ENCODE data around the gene TUBGCP4.
A peak's percentile ranks its signal among the peaks of the same experiment; 100 is the strongest.

Gene TUBGCP4

GRCh38 chr15:43406189-43406588, 35.3 kb downstream of the TUBGCP4 start:
- no peak for FAIRE-seq

- no peak for FAIRE-seq
These were observed 35.9 kb downstream of the TUBGCP4 start for GRCh38 chr15:43406808-43407207.

GRCh38 chr15:43408789-43409188, 37.9 kb downstream of the TUBGCP4 start:
- FAIRE-seq = no peak

GRCh38 chr15:43410572-43411214, 39.8 kb downstream of the TUBGCP4 start:
- FAIRE-seq = no peak

GRCh38 chr15:43412096-43412495, 41.2 kb downstream of the TUBGCP4 start:
- FAIRE-seq = no peak

- FAIRE-seq = no peak
These were observed 43.3 kb downstream of the TUBGCP4 start for GRCh38 chr15:43414196-43414595.

- FAIRE-seq = no peak
These were observed 49.5 kb downstream of the TUBGCP4 start for GRCh38 chr15:43420435-43420834.

- no peak for FAIRE-seq
These were observed 50.0 kb downstream of the TUBGCP4 start for GRCh38 chr15:43420876-43421275.

GRCh38 chr15:43423793-43424192, 52.9 kb downstream of the TUBGCP4 start:
- FAIRE-seq = no peak

- FAIRE-seq = no peak
These were observed 58.8 kb downstream of the TUBGCP4 start for GRCh38 chr15:43429687-43430086.

- FAIRE-seq = no peak
These were observed 62.3 kb downstream of the TUBGCP4 start for GRCh38 chr15:43433165-43433564.

- FAIRE-seq = no peak
These were observed 62.9 kb downstream of the TUBGCP4 start for GRCh38 chr15:43433661-43434303.

GRCh38 chr15:43434446-43434845, 63.5 kb downstream of the TUBGCP4 start:
- FAIRE-seq = no peak

GRCh38 chr15:43436395-43436794, 65.5 kb downstream of the TUBGCP4 start:
- FAIRE-seq = no peak

GRCh38 chr15:43439268-43439667, 68.4 kb downstream of the TUBGCP4 start:
- FAIRE-seq = no peak

- peak; percentile 19 for FAIRE-seq
These were observed 69.9 kb downstream of the TUBGCP4 start for GRCh38 chr15:43440721-43441281.

- FAIRE-seq = no peak
These were observed 70.4 kb downstream of the TUBGCP4 start for GRCh38 chr15:43441316-43441715.

GRCh38 chr15:43446344-43446743, 75.4 kb downstream of the TUBGCP4 start:
- no peak for FAIRE-seq

GRCh38 chr15:43449981-43450380, 79.1 kb downstream of the TUBGCP4 start:
- FAIRE-seq = no peak

All from G401.6 (cell line).